ENCODE data around the gene TP53RK.

GRCh38 chr20:46637020-46637419 is 52.2 kb downstream of the TP53RK start:
- TF ChIP-seq CTCF (conservative IDR thresholded peaks at IDR 0.05) (no peak), ZFX (IDR thresholded peaks at IDR 0.05) (no peak)
